KG1 (cell line): Measurements from ENCODE around the gene DCHS1.

Source experiments
- DNase-seq: peaks from one replicate; lab custom pipeline; 2025; lab: John Stamatoyannopoulos, UW

The DCHS1 gene

DNA sequence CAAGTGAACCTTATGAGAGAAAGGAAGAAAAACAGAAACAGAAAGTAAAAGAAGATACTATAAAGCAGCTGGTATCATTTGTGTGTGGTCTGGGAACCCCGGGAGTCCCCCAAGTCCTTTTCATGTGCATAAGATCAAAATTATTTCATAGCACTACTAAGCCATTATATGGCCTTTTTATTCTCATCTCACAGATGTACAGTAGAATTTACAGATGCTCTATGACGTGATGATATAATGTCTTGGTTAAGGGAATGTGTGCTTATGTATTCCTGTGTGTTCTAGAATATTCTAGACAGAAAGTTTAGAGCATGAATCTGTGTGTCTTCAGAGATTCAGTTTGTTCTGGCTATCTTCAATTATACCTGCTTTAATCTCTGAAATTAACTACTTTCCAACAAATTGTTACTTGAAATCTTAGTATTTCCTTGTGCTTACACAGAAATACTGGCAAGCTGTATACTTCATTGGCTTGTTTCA lies 27.8 kb downstream of the DCHS1 start:
- DNase-seq: no peak

DNA sequence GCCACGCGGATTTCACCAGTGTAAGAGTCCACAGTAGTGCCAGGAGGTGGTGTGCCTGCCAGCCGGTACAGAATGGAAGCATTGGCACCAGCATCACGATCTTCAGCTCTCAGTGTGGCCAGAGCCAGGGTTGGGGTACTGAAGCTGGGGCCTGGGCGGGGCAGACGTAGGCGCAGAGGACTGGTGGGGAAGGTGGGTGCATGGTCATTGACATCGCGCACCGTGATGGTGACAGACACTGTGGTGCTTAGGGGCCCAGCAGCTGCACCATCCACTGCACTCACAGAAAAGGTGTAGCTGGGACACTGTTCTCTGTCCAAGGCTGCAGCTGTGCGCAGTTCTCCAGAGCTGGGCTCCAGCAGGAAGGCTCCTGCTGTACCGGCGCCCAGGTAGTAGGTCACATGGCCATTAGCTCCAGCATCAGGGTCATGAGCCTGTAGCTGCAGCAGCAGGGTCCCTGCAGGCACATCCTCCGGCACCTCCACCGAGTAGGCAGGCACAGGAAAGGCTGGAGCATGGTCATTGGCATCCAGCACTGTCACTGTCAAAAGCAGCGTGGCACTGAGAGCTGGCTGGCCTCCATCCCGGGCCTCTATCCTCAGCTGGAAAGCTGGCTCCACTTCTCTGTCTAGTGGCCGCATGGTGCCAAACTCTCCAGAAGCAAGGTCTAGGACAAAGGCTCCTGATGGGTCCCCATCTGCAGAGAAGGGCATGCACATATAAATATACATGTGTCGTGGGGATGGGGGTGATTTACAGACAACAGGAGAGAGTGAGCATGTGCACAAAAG lies 28.4 kb downstream of the DCHS1 start:
- DNase-seq: no peak

GRCh38 chr11:6625832-6626420 lies 29.7 kb downstream of the DCHS1 start:
- DNase-seq: no peak

GRCh38 chr11:6625156-6625831 lies 30.3 kb downstream of the DCHS1 start:
- no peak for DNase-seq

- DNase-seq: no peak
Observed at GRCh38 chr11:6623391-6624363, 31.9 kb downstream of the DCHS1 start.

GRCh38 chr11:6622261-6623171 lies 33.1 kb downstream of the DCHS1 start:
- no peak for DNase-seq

GRCh38 chr11:6621711-6622211 lies 33.8 kb downstream of the DCHS1 start:
- no peak for DNase-seq

DNA sequence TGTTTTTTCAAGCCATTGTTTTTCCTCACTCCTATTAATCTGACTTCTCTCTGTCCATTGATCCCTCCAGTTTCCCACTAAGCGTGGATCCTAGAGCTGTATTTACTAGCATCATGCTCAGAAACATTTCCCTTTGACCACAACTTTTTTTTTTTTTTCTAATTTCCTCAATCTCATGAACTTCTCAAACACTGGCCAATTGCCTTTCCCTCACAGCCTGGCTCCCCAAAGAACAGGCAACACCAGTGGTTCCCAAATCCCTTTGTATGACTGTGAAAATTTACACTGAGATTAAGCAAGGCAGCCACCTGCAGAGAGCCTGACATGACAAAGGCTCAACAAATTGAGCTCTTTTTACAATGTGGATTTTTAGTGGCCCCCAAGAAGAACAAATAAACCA lies 35.0 kb downstream of the DCHS1 start:
- no peak for DNase-seq

DNA sequence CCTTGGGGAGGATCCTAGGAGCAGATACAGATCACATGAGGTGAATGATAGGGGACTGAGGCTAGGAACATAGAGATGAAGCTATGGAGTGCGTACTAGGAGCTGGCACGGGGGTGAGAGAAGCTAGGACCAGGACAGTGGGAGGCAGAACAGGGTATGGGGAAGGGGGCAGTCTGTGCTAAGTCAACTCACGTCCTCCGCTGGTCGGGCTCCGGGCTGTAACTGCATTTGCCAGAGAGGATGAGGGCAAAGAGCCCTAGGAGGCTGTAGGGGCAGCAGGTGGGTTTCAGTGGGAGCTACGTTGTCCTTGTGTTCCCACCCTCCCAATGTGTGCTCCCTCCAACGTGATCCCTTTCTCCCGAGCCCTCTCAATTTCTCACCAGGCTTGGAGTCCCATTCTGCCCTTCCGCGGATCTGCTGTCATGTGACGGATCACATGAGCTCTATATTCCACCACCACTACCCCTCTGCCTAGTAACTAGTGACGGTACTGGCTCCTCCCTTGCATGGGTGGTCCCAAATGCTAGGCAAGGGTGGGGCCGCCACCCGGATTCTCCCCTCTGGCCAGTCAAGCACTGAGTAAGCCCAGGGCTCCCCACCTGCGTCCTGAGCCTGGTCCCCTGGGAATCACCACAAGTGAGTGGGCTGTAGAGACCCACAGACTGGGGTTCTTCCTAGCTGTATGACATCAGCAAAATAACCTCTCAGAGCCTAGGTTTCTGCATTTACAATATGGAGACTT lies 36.4 kb downstream of the DCHS1 start, which contains the start of gene TPP1:
TPP1 (minus strand) TSS at position 419 of the 742 bp plus-strand sequence; CDS start at position 397, 22 bp downstream.
- DNase-seq: peak; percentile 87

DNA sequence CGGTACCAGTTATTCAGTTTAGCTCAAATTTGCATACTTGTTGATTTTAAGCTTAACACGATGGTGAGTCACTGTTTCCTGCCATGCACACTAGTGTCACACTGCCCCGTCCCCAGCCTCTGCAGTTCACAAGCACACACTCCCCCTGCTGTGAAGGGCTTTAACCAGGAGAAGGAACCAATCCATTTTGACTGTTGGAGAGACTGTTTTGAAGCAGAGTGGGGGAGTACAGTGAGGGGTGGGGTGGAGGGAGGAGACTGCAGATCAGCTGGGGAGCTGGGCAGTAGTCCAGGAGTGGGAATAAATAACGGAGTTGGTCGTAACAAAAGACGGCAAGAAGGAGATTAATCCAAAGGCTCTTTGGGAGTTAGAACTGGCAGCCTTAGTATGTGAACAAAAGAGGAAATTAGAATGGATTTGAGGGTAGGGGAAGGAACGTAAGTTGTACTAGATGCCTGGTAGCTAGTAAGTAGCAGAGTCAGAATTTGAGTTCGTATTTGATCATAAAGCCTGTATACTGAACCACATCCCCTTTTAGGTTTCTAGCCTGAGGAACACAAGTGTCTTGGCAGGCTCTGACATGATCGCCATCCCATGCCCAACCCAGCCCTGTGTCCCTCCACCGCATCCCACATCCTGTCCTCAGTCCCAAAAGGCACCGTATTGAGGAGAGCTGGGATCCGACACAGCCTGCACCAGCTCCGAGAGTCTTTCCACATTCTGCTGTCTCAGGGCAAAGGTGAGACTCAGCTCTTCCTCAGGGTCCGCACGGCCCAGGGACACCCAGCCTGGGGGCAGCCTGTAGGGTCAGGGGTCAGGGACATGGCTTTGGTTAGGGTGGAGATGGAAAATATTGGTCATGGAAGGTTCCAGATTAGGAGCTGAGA lies 37.2 kb downstream of the DCHS1 start:
- DNase-seq: peak; percentile 42

DNA sequence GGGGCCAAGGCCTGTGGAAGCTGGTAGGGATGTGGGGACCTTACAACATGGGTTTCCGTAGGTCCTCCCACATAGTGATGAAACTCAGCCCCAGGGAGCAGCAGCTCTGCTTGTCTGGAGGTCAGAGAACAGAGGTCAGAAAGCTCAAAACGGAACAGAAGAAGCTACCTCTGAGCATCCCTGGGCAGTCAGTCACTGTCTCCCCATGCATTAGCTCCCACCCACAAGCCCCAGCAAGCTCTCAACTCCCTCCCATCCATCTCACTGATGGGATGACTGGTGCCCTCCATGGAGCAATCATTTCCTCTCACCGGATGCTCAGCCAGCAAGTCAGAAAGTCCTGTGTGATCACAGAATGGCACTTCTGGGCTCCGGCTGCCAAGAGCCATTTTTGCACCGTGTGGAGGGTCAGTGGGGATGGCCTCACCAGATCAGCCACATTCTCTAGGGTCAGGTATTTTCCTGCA lies 38.3 kb downstream of the DCHS1 start:
- no peak for DNase-seq

GRCh38 chr11:6616596-6617250 lies 38.9 kb downstream of the DCHS1 start:
- no peak for DNase-seq

GRCh38 chr11:6615882-6616585 lies 39.6 kb downstream of the DCHS1 start:
- no peak for DNase-seq

DNA sequence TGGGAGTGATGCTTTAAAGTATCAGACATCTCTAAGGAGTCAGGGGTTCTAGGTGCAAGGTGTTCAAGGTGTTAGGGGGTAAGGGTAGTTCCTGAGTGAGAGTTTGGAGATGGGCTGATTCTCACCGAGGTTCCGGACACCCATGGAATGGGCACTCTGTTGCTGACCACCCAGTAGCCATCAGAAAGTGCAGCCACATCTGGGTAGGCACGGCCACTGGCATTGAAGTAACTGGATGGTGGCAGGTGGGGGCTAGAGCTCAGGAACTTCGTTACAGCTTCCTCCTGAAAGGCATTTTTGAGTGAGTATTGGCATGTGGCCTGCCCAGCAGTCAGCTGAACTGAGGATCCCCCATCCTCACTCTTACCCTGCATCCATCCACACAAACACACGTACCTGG lies 40.6 kb downstream of the DCHS1 start:
- DNase-seq: no peak

- no peak for DNase-seq
Observed at GRCh38 chr11:6614446-6614845, 41.2 kb downstream of the DCHS1 start.

DNA sequence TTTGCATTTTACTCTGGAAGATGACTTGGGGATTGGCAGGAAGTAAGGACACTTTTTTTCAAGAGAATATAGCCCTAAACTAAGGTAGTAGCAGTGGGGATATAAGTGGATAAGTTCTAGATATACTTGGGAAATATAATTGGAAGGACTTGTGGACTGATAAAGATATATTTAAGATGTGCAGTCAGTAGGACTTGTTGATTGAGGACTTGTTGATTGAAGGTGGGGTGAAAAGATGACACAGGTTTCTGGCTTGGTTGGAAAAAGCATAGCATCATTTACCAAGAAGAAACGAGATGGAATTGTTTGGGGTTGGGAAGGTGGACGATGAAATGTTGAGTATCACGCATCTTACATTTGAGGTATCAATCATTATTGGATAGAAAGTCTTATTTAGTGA lies 42.1 kb downstream of the DCHS1 start:
- DNase-seq: no peak
